ENCODE measurements around the gene GANAB. TPM values are rescaled to one million over a fixed set of nuclear protein-coding genes. Genes with fewer than 3 reads are reported as not detected.

GANAB gene
- total and polyA plus RNA-seq, 2 experiments from 2014 or later = 212 to 251 TPM

GRCh38 chr11:62580959-62581715 is 65.3 kb downstream of the GANAB start:
- no peaks in the 10 kb centered on the region for H3K9me2 ChIP-seq (replicated peaks; ENCODE audit: insufficient read depth)
- H3K27me3 ChIP-seq = no peaks in the 10 kb centered on the region
- WGBS (ENCODE audit: low lambda C conversion rate, missing lambda C conversion rate) = 98% methylated on average over 18 of the region's 18 CpGs
- TF ChIP-seq EZH2 (IDR thresholded peaks at IDR 0.05; ENCODE audit: borderline replicate concordance) (no peak), CTCF (IDR thresholded peaks at IDR 0.05; ENCODE audit: poor library complexity) (no peak), EZH2phosphoT487 (IDR thresholded peaks at IDR 0.05; ENCODE audit: low read depth, severe bottlenecking, unreplicated experiment) (no peak)
- no peak overlapping the region for H2AFZ ChIP-seq
- no peaks in the 10 kb centered on the region for H4K20me1 ChIP-seq (ENCODE audit: insufficient read depth, poor library complexity, severe bottlenecking)
- H3K36me3 ChIP-seq (replicated peaks; ENCODE audit: insufficient read depth, low read depth) = no peaks in the 10 kb centered on the region
- H3K27ac ChIP-seq = no peak overlapping the region
- no peaks in the 10 kb centered on the region for H3K9me3 ChIP-seq (ENCODE audit: low read depth)
- H3K4me1 ChIP-seq (ENCODE audit: insufficient read depth) = peaks cover 6% of the 10 kb centered on the region
- no peak overlapping the region for H3K4me2 ChIP-seq
- no peak for DNase-seq (ENCODE audit: low spot score)
- no peak overlapping the region for H3K4me3 ChIP-seq
- peaks cover 16% of the 10 kb centered on the region for H3K79me2 ChIP-seq

- Histone ChIP-seq H2AFZ (no peak overlapping the region), H3K79me2 (peaks cover 17% of the 10 kb centered on the region), H3K27me3 (no peaks in the 10 kb centered on the region), H3K4me2 (no peak overlapping the region), H3K9me3 (ENCODE audit: low read depth) (no peaks in the 10 kb centered on the region), H4K20me1 (ENCODE audit: insufficient read depth, poor library complexity, severe bottlenecking) (no peaks in the 10 kb centered on the region), H3K27ac (no peak overlapping the region), H3K4me3 (no peak overlapping the region), H3K36me3 (replicated peaks; ENCODE audit: insufficient read depth, low read depth) (no peaks in the 10 kb centered on the region), H3K9me2 (replicated peaks; ENCODE audit: insufficient read depth) (no peaks in the 10 kb centered on the region), H3K4me1 (ENCODE audit: insufficient read depth) (peaks cover 18% of the 10 kb centered on the region)
- TF ChIP-seq EZH2phosphoT487 (IDR thresholded peaks at IDR 0.05; ENCODE audit: low read depth, severe bottlenecking, unreplicated experiment) = no peak
- no peak for TF ChIP-seq CTCF (IDR thresholded peaks at IDR 0.05; ENCODE audit: poor library complexity)
- TF ChIP-seq EZH2 (IDR thresholded peaks at IDR 0.05; ENCODE audit: borderline replicate concordance) = no peak
- DNase-seq (ENCODE audit: low spot score) = no peak
- WGBS (ENCODE audit: low lambda C conversion rate, missing lambda C conversion rate) = 98% methylated on average over 2 of the region's 2 CpGs
Observed at GRCh38 chr11:62579252-62579651, 67.2 kb downstream of the GANAB start.

GRCh38 chr11:62578541-62578940 is 67.9 kb downstream of the GANAB start:
- Histone ChIP-seq H3K4me1 (ENCODE audit: insufficient read depth) (peaks cover 18% of the 10 kb centered on the region), H3K4me3 (no peak overlapping the region), H3K36me3 (replicated peaks; ENCODE audit: insufficient read depth, low read depth) (no peaks in the 10 kb centered on the region), H3K9me3 (ENCODE audit: low read depth) (no peaks in the 10 kb centered on the region), H3K9me2 (replicated peaks; ENCODE audit: insufficient read depth) (no peaks in the 10 kb centered on the region), H3K27me3 (no peaks in the 10 kb centered on the region), H3K27ac (no peak overlapping the region), H3K4me2 (no peak overlapping the region), H2AFZ (no peak overlapping the region), H3K79me2 (peaks cover 18% of the 10 kb centered on the region), H4K20me1 (ENCODE audit: insufficient read depth, poor library complexity, severe bottlenecking) (no peaks in the 10 kb centered on the region)
- no peak for TF ChIP-seq EZH2phosphoT487 (IDR thresholded peaks at IDR 0.05; ENCODE audit: low read depth, severe bottlenecking, unreplicated experiment)
- TF ChIP-seq CTCF (IDR thresholded peaks at IDR 0.05; ENCODE audit: poor library complexity) = no peak
- no peak for TF ChIP-seq EZH2 (IDR thresholded peaks at IDR 0.05; ENCODE audit: borderline replicate concordance)
- no peak for DNase-seq (ENCODE audit: low spot score)
- WGBS (ENCODE audit: low lambda C conversion rate, missing lambda C conversion rate) = 97% methylated on average over 11 of the region's 11 CpGs

All from hepatocyte (in vitro differentiated cells).